H1 (cell line): ENCODE measurements around the gene TRABD2A. TPM values are rescaled to one million over a fixed set of nuclear protein-coding genes. Genes with fewer than 3 reads are reported as not detected.

Source experiments
- ASH2L ChIP-seq: fragments of 200-600, 300-600 bp; sonication (generic); IDR thresholded peaks from one replicate; pipeline ENCODE4 v1.7.1; 2017; ENCODE audit warnings: low read length
- BCL11A ChIP-seq, 2 experiments: IDR thresholded peaks; one replicate each; pipeline ENCODE4 v1.6.1; 2011; ENCODE audit warnings: low read depth in 2 of 2, low read length in 2 of 2, mild to moderate bottlenecking in 2 of 2
- CHD2 ChIP-seq: IDR thresholded peaks from 2 replicates; pipeline ENCODE4 v1.6.1; 2012; ENCODE audit warnings: low read length, improper control_type of control experiment
- CHD7 ChIP-seq: fragments of 300-600 bp; sonication (generic); IDR thresholded peaks from 2 replicates; pipeline ENCODE4 v1.7.1; 2012; ENCODE audit warnings: low read length, moderate library complexity, mild to moderate bottlenecking, inconsistent platforms; ENCODE audit not compliant: insufficient replicate concordance
- E2F6 ChIP-seq: IDR thresholded peaks from 2 replicates; pipeline ENCODE4 v1.6.1; 2012; ENCODE audit warnings: inconsistent platforms
- NRF1 ChIP-seq: IDR thresholded peaks from 2 replicates; pipeline ENCODE4 v1.6.1; 2011; ENCODE audit warnings: mild to moderate bottlenecking, low read depth, low read length, improper control_type of control experiment
- POU5F1 ChIP-seq: IDR thresholded peaks from 2 replicates; pipeline ENCODE4 v1.6.1; 2011; ENCODE audit warnings: low read depth, mild to moderate bottlenecking, low read length, moderate library complexity
- RBBP5 ChIP-seq: IDR thresholded peaks from 2 replicates; pipeline ENCODE4 v1.7.1; 2012; ENCODE audit warnings: low read depth, mild to moderate bottlenecking, inconsistent platforms, low read length, moderate library complexity, borderline replicate concordance
- SP1 ChIP-seq: IDR thresholded peaks from 2 replicates; pipeline ENCODE4 v1.6.1; 2011; ENCODE audit warnings: low read depth, low read length
- TAF1 ChIP-seq: IDR thresholded peaks from 2 replicates; pipeline ENCODE4 v1.6.1; 2011; ENCODE audit warnings: mild to moderate bottlenecking, low read depth, low read length
- polyA plus RNA-seq, 7 experiments: library from polyadenylated mRNA; depleted of rRNA in 3 of 7; stranded (reverse) in 5 of 7; unstranded in 2 of 7; fragments of >200 nt in 5 of 7; fragments of 200-250 nt in 2 of 7; gene quantifications; 1 replicate in 5 of 7; 2 replicates in 1 of 7; 4 replicates in 1 of 7; pipeline versions ENCODE4 v1.2.1 to v1.2.3, GENCODE V29; 2011 to 2013; ENCODE audit warnings: missing spikeins in 2 of 7, mixed read lengths in 2 of 7
- total RNA-seq: library from RNA; stranded (reverse); fragmentation: NEBNext Ultra II Directional; extraction: Animal tissue kit (Norgen Biotek cat#: 25700); gene quantifications from 2 replicates; pipeline ENCODE4 v1.2.1, GENCODE V29; 2021

TRABD2A gene
- total and polyA plus RNA-seq, 2 of the 8 experiments (the other 6 are each of a cell fraction or from before 2014, with no cell fraction given), result 17.3 to 18.6 TPM

- TF ChIP-seq POU5F1 (no peak), CHD2 (no peak), RBBP5 (0 out of 2 replicates have a peak, but pooled peaks have one; percentile 3), E2F6 (0 out of 2 replicates have a peak, but pooled peaks have one; percentile 19), SP1 (no peak), ASH2L (no peak), NRF1 (no peak), BCL11A (IDR thresholded peaks at IDR 0.05; ENCODE audit: low read depth in 2 of 2, low read length in 2 of 2) (no peak), CHD7 (no peak), TAF1 (no peak)
Observed at GRCh38 chr2:84879584-84880394, 1.1 kb downstream of the TRABD2A start (continued).
